A549 (cell line): Measurements from ENCODE around the gene PRKAR1B.

ENCODE experiments used
- CBX2 ChIP-seq: fragments of 200-600 bp; sonication (generic); IDR thresholded peaks from 2 replicates; pipeline ENCODE4 v1.6.1; 2016; ENCODE audit warnings: low read depth, mild to moderate bottlenecking, borderline replicate concordance
- CEBPB ChIP-seq, 2 experiments: fragments of >200 bp in 1 of 2; sonication (Bioruptor Twin) in 1 of 2; formaldehyde crosslinking in 1 of 2; IDR thresholded peaks; 2 replicates each; pipeline ENCODE4 v1.6.1; 2012 to 2016
- CHD2 ChIP-seq: fragments of 150-350 bp; IDR thresholded peaks from 2 replicates; pipeline ENCODE4 v1.6.1; 2014; ENCODE audit warnings: low read length; ENCODE audit not compliant: partially characterized antibody
- EP300 ChIP-seq, 2 experiments: fragments of >200 bp; sonication (Bioruptor Twin); formaldehyde crosslinking; IDR thresholded peaks; 2 replicates in 1 of 2; 3 replicates in 1 of 2; pipeline ENCODE4 v1.6.1; 2016 to 2017
- JUN ChIP-seq, 2 experiments: fragments of >200 bp; sonication (Bioruptor Twin); formaldehyde crosslinking; IDR thresholded peaks; 2 replicates in 1 of 2; 3 replicates in 1 of 2; pipeline ENCODE4 v1.6.1; 2016 to 2017
- KDM1A ChIP-seq: fragments of 200-600 bp; sonication (generic); IDR thresholded peaks from 2 replicates; pipeline ENCODE4 v1.6.1; 2016; ENCODE audit warnings: low read depth, mild to moderate bottlenecking
- POLR2A ChIP-seq: IDR thresholded peaks from 2 replicates; pipeline ENCODE4 v1.6.1; 2012; ENCODE audit warnings: mild to moderate bottlenecking, low read length
- RFX5 ChIP-seq: fragments of 450-650 bp; IDR thresholded peaks from 2 replicates; pipeline ENCODE4 v1.7.1; 2014; ENCODE audit warnings: antibody characterized with exemption, mild to moderate bottlenecking, moderate library complexity
- ZC3H11A ChIP-seq: fragments of 450-650 bp; IDR thresholded peaks from 2 replicates; pipeline ENCODE4 v1.6.1; 2014; ENCODE audit warnings: antibody characterized with exemption, mild to moderate bottlenecking
- ZFP36 ChIP-seq: fragments of 450-650 bp; IDR thresholded peaks from 2 replicates; pipeline ENCODE4 v1.6.1; 2014; ENCODE audit warnings: borderline replicate concordance; ENCODE audit not compliant: partially characterized antibody
- TF ChIP-seq, protein P1 (sequence below): fragments of >200 bp; sonication (Bioruptor Twin); formaldehyde crosslinking; IDR thresholded peaks from 3 replicates; pipeline ENCODE4 v1.5.1; 2016
- TF ChIP-seq, protein P2 (sequence below): fragments of 450-650 bp; IDR thresholded peaks from 2 replicates; pipeline ENCODE4 v1.6.1; 2014; ENCODE audit warnings: antibody characterized with exemption
- TF ChIP-seq, protein P3 (sequence below): IDR thresholded peaks from 2 replicates; pipeline ENCODE4 v1.6.1; 2012

DNA sequence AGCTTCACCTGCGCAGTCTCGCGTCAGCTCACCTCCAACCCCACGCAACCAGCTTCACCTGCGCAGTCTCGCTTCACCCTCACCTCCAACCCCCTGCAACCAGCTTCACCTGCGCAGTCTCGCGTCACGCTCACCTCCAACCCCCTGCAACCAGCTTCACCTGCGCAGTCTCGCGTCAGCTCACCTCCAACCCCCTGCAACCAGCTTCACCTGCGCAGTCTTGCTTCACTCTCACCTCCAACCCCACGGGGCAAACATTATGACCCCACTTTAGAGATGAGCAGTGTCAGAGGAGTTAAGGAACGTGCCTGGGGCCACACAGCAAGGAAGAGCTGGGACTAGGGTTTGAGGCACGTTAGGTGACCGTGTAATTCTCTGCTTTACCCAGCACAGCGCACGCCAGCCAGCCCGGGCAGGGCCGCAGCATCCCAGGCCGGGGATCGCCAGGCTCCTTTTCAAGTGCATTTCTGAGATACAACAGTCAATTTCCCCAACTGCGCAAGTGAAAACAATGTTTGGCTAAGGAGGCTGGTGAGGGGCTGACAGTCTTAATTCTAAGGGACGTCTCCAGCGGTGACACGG, 184.9 kb downstream of the PRKAR1B start:
- TF ChIP-seq, protein P1, sequence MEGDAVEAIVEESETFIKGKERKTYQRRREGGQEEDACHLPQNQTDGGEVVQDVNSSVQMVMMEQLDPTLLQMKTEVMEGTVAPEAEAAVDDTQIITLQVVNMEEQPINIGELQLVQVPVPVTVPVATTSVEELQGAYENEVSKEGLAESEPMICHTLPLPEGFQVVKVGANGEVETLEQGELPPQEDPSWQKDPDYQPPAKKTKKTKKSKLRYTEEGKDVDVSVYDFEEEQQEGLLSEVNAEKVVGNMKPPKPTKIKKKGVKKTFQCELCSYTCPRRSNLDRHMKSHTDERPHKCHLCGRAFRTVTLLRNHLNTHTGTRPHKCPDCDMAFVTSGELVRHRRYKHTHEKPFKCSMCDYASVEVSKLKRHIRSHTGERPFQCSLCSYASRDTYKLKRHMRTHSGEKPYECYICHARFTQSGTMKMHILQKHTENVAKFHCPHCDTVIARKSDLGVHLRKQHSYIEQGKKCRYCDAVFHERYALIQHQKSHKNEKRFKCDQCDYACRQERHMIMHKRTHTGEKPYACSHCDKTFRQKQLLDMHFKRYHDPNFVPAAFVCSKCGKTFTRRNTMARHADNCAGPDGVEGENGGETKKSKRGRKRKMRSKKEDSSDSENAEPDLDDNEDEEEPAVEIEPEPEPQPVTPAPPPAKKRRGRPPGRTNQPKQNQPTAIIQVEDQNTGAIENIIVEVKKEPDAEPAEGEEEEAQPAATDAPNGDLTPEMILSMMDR = no peak
- TF ChIP-seq CBX2 (no peak), ZFP36 (no peak), JUN (IDR thresholded peaks at IDR 0.05) (no peak), POLR2A (no peak), CEBPB (IDR thresholded peaks at IDR 0.05) (no peak), KDM1A (no peak), EP300 (IDR thresholded peaks at IDR 0.05) (no peak), RFX5 (no peak), ZC3H11A (no peak), CHD2 (no peak)
- TF ChIP-seq, protein P2, sequence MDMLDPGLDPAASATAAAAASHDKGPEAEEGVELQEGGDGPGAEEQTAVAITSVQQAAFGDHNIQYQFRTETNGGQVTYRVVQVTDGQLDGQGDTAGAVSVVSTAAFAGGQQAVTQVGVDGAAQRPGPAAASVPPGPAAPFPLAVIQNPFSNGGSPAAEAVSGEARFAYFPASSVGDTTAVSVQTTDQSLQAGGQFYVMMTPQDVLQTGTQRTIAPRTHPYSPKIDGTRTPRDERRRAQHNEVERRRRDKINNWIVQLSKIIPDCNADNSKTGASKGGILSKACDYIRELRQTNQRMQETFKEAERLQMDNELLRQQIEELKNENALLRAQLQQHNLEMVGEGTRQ = no peak
- TF ChIP-seq, protein P3, sequence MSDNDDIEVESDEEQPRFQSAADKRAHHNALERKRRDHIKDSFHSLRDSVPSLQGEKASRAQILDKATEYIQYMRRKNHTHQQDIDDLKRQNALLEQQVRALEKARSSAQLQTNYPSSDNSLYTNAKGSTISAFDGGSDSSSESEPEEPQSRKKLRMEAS = no peak
